Liver (tissue), 9 donors: ENCODE data around the gene GALR1. TPM values are rescaled to one million over a fixed set of nuclear protein-coding genes. Genes with fewer than 3 reads are reported as not detected.

Source experiments
- DNase-seq: peaks from one replicate; pipeline ENCODE4 v3.0.0-alpha.2; 2017; ENCODE audit warnings: low spot score
- H3K27ac ChIP-seq, 2 donors: one replicate each; pipeline ENCODE4 v1.7.0; 2013; ENCODE audit warnings: inconsistent platforms in 2 of 2, low read length in 2 of 2, control low read depth in 1 of 2, low read depth in 1 of 2, mild to moderate bottlenecking in 1 of 2
- H3K27me3 ChIP-seq, 4 donors: one replicate each; pipeline versions ENCODE4 v1.6.1 to v1.7.0; 2013; ENCODE audit warnings: low read length in 3 of 4, inconsistent platforms in 1 of 4, mild to moderate bottlenecking in 1 of 4, moderate library complexity in 1 of 4; ENCODE audit not compliant: control insufficient read depth in 4 of 4, insufficient read depth in 4 of 4
- H3K36me3 ChIP-seq, 4 donors: one replicate each; pipeline versions ENCODE4 v1.6.1 to v1.7.0; 2013; ENCODE audit warnings: low read length in 3 of 4, mild to moderate bottlenecking in 3 of 4, low read depth in 1 of 4, moderate library complexity in 1 of 4; ENCODE audit not compliant: control insufficient read depth in 4 of 4, insufficient read depth in 3 of 4
- H3K4me1 ChIP-seq, 4 donors: one replicate each; pipeline versions ENCODE4 v1.6.1 to v1.7.0; 2013; ENCODE audit warnings: low read length in 3 of 4, mild to moderate bottlenecking in 3 of 4, moderate library complexity in 1 of 4; ENCODE audit not compliant: control insufficient read depth in 4 of 4, insufficient read depth in 4 of 4
- H3K4me3 ChIP-seq, 3 donors: one replicate each; pipeline versions ENCODE4 v1.6.1 to v1.7.0; 2013; ENCODE audit warnings: low read length in 3 of 3, control low read depth in 1 of 3, low read depth in 1 of 3, mild to moderate bottlenecking in 1 of 3
- H3K9ac ChIP-seq, 2 donors: one replicate each; pipeline ENCODE4 v1.7.0; 2013; ENCODE audit warnings: low read length in 2 of 2, mild to moderate bottlenecking in 2 of 2, moderate library complexity in 2 of 2, control low read depth in 1 of 2, low read depth in 1 of 2
- H3K9me3 ChIP-seq, 4 donors: one replicate each; pipeline versions ENCODE4 v1.6.1 to v1.7.0; 2013; ENCODE audit warnings: low read length in 3 of 4; ENCODE audit not compliant: control insufficient read depth in 4 of 4
- ATF3 ChIP-seq: IDR thresholded peaks from 2 replicates; pipeline ENCODE4 v1.6.1; 2016; ENCODE audit warnings: antibody characterized with exemption
- CTCF ChIP-seq: fragments of 150-350 bp; IDR thresholded peaks from 2 replicates; pipeline ENCODE4 v1.5.1; 2017; ENCODE audit warnings: improper control_type of control experiment, low read depth, low read length; ENCODE audit not compliant: missing input control
- EGR1 ChIP-seq, 2 donors: IDR thresholded peaks; 2 replicates each; pipeline ENCODE4 v1.6.1; 2016 to 2018; ENCODE audit warnings: antibody characterized with exemption in 2 of 2, low read depth in 2 of 2
- FOXA1 ChIP-seq: IDR thresholded peaks from 2 replicates; pipeline ENCODE4 v1.6.1; 2016; ENCODE audit warnings: antibody characterized with exemption
- FOXA2 ChIP-seq: IDR thresholded peaks from 2 replicates; pipeline ENCODE4 v1.6.1; 2016; ENCODE audit warnings: antibody characterized with exemption
- GABPA ChIP-seq, 2 donors: IDR thresholded peaks in 1 of 2; conservative IDR thresholded peaks in 1 of 2; 2 replicates each; pipeline ENCODE4 v1.6.1; 2016; ENCODE audit warnings: antibody characterized with exemption in 2 of 2, mild to moderate bottlenecking in 1 of 2, moderate library complexity in 1 of 2
- JUND ChIP-seq, 2 donors: IDR thresholded peaks; 2 replicates each; pipeline ENCODE4 v1.6.1; 2016; ENCODE audit warnings: antibody characterized with exemption in 2 of 2
- MAX ChIP-seq: IDR thresholded peaks from 2 replicates; pipeline ENCODE4 v1.6.1; 2016; ENCODE audit warnings: antibody characterized with exemption
- NR2F2 ChIP-seq: IDR thresholded peaks from 2 replicates; pipeline ENCODE4 v1.6.1; 2016; ENCODE audit warnings: antibody characterized with exemption
- SP1 ChIP-seq: IDR thresholded peaks from 2 replicates; pipeline ENCODE4 v1.6.1; 2018; ENCODE audit warnings: antibody characterized with exemption, mild to moderate bottlenecking
- YY1 ChIP-seq: IDR thresholded peaks from 2 replicates; pipeline ENCODE4 v1.6.1; 2016; ENCODE audit warnings: antibody characterized with exemption, mild to moderate bottlenecking
- ZBTB33 ChIP-seq: IDR thresholded peaks from 2 replicates; pipeline ENCODE4 v1.6.1; 2016; ENCODE audit warnings: antibody characterized with exemption
- WGBS: extraction: QIAGEN DNeasy Blood & Tissue Kit; methylation state at CpG from one replicate; pipeline ENCODE4 v1.1.7; 2013; 5-methylcytosine and 5-hydroxymethylcytosine counted together
- polyA plus RNA-seq, 2 donors: library from polyadenylated mRNA; stranded (reverse) in 1 of 2; unstranded in 1 of 2; fragments of 200-250 nt in 1 of 2; fragments of >200 nt in 1 of 2; fragmentation: Nextera tagmentation in 1 of 2; extraction: Ambion mirVana in 1 of 2; gene quantifications; one replicate each; pipeline versions ENCODE4 v1.2.1 to v1.2.3, GENCODE V29; 2013 to 2015
- total RNA-seq, 2 donors: library from RNA; depleted of rRNA; stranded (reverse); fragments of >200 nt; gene quantifications; one replicate each; pipeline ENCODE4 v1.2.3, GENCODE V29; 2014
- donor health status: healthy.
- donor health status: healthy.
- donor health status: healthy.
- donor health status: healthy.
- donor health status: healthy.

The GALR1 gene
- total and polyA plus RNA-seq, 4 donors, result not detected

GRCh38 chr18:77207540-77207939, 42.1 kb upstream of the GALR1 start (continued):
- TF ChIP-seq ZBTB33 (no peak), MAX (no peak)

GRCh38 chr18:77208964-77209363, 40.7 kb upstream of the GALR1 start:
- peaks cover 0 to 18% (median 10%) of the 10 kb centered on the region in 4 donors for H3K4me1 ChIP-seq
- 62% methylated on average over 4 of the region's 4 CpGs for WGBS
- TF ChIP-seq JUND (IDR thresholded peaks at IDR 0.05), result no peak
- TF ChIP-seq NR2F2, result peak; percentile 21
- DNase-seq, result no peak
- H3K36me3 ChIP-seq, result no peaks in the 10 kb centered on the region
- no peaks in the 10 kb centered on the region for H3K9me3 ChIP-seq
- H3K27ac ChIP-seq, result peak overlapping the region in 1 of 2 donors; percentile 37
- H3K9ac ChIP-seq, result no peak overlapping the region
- H3K4me3 ChIP-seq, result no peak overlapping the region
- no peaks in the 10 kb centered on the region for H3K27me3 ChIP-seq

GRCh38 chr18:77209587-77209986, 40.1 kb upstream of the GALR1 start:
- Histone ChIP-seq H3K36me3 (no peaks in the 10 kb centered on the region), H3K4me1 (peaks cover 0 to 18% (median 10%) of the 10 kb centered on the region in 4 donors), H3K4me3 (no peak overlapping the region), H3K27me3 (no peaks in the 10 kb centered on the region), H3K9me3 (no peaks in the 10 kb centered on the region), H3K27ac (no peak overlapping the region), H3K9ac (no peak overlapping the region)
- no peak for DNase-seq
- TF ChIP-seq GABPA (IDR thresholded peaks at IDR 0.05 in 1 of 2, conservative IDR thresholded peaks at IDR 0.05 in 1 of 2) (no peak), MAX (no peak), NR2F2 (no peak), YY1 (no peak), FOXA2 (no peak), ATF3 (no peak), JUND (IDR thresholded peaks at IDR 0.05) (no peak), CTCF (no peak), EGR1 (IDR thresholded peaks at IDR 0.05; ENCODE audit: low read depth in 2 of 2) (no peak), ZBTB33 (no peak), SP1 (no peak), FOXA1 (no peak)
- 92% methylated on average over 12 of the region's 12 CpGs for WGBS
